Measurements from ENCODE around the gene FAM20A.

- TF ChIP-seq CTCF (IDR thresholded peaks at IDR 0.05), result no peak
- no peak for TF ChIP-seq POLR2A (IDR thresholded peaks at IDR 0.05)
- TF ChIP-seq POLR2AphosphoS5 (IDR thresholded peaks at IDR 0.05), result no peak
These were observed 87.2 kb downstream of the FAM20A start for GRCh38 chr17:68513932-68514331.
